Stimulated activated CD4-positive, alpha-beta T cell treated with anti-CD3 and anti-CD28 coated beads, Interleukin-4, amount 100 ng/mL, for 1 hour (primary cell): ENCODE data around the gene MGLL.
"Not testable (repeated sequence)": the region's sequence is repeated elsewhere in the genome, so short reads cannot be mapped to it uniquely, and the experiment has no call there.

Source experiments
- DNase-seq: peaks from one replicate; pipeline ENCODE4 v3.0.0-alpha.2; 2020

MGLL gene

DNA sequence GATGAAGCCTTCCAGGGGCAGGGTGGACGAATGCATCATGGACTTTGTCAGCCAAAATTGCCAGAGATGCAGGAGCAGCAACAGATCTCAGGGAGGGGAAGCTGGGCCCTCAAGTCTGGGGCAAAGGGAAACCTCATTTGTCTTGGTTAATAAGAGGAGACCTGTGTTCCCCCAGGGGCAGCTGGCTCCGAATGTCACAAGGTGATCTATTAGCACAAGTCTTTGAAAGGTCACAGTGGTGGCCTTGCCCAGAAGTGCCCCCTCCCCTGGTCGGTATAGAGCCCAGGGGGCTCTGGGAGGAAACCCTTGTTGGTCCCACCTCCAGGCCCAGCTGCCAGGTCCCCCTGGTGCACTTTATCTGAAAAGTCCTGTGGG, 103.4 kb downstream of the MGLL start:
- DNase-seq, result no peak

- no peak for DNase-seq
Observed at GRCh38 chr3:127718245-127718915, 103.9 kb downstream of the MGLL start.

DNA sequence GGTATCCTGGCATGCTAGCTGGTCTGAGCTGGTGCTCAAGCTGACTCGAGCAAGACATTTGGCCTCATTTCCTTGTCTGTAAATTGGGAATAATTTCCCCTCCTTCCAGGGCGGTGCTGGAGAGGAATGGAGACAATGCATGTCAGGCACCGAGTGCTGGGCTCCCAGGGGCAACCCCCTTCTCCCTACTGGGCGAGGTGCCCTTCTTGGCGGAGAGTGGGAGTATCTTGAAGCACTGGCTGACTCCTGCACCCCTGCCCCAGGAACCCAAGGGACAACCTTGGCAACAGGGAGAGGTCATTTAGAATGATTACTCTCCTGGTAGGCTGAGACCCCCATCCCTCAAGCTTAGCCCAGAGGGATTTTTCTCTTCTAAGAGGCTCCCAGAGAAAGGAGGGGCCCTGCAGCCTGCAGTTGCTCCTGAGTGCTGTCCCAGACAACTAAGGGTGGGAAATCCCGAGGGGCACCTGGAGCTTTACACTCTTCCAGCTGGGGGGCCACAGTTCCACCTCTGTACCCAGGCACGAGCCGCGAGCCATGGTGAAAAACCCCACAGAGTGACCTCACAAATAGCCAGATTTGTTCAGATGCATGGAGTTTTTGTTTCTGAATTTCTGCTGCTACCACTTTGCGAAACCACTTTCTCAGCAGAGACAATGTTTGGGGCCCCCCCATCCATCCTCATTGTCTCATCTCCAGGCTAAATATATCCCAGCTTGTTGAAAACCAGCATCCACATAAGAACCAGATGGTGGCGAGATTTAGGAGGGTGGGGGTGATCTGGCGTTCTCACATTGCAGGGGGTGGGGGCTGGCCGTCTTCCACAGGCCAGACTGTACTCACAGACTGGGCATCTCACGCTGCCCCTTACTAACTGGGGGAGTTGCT, 104.7 kb downstream of the MGLL start:
- no peak for DNase-seq

GRCh38 chr3:127716384-127716783, 105.9 kb downstream of the MGLL start:
- DNase-seq, result no peak

DNA sequence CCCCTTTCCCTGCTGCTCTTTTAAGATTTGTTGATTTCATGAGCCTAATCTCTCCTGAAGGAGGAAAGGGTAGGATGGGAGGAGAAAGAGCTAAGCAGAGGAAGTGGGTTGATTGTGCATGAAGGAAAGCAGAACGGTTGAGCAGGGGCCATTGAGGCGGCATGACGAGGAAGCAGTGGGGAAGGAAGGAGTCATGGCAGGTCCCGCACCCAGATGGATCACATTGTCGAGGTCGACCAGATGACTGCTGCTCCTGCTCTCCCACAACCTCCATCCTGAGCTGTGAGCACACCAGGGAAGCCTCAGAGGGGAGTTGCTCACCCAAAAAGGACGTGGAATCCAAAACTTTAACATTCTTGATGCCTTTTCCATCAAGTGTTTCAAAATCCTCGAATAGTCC, 106.8 kb downstream of the MGLL start:
- no peak for DNase-seq

GRCh38 chr3:127714866-127715265, 107.4 kb downstream of the MGLL start:
- DNase-seq, result no peak

GRCh38 chr3:127714125-127714571, 108.2 kb downstream of the MGLL start:
- DNase-seq, result no peak

DNA sequence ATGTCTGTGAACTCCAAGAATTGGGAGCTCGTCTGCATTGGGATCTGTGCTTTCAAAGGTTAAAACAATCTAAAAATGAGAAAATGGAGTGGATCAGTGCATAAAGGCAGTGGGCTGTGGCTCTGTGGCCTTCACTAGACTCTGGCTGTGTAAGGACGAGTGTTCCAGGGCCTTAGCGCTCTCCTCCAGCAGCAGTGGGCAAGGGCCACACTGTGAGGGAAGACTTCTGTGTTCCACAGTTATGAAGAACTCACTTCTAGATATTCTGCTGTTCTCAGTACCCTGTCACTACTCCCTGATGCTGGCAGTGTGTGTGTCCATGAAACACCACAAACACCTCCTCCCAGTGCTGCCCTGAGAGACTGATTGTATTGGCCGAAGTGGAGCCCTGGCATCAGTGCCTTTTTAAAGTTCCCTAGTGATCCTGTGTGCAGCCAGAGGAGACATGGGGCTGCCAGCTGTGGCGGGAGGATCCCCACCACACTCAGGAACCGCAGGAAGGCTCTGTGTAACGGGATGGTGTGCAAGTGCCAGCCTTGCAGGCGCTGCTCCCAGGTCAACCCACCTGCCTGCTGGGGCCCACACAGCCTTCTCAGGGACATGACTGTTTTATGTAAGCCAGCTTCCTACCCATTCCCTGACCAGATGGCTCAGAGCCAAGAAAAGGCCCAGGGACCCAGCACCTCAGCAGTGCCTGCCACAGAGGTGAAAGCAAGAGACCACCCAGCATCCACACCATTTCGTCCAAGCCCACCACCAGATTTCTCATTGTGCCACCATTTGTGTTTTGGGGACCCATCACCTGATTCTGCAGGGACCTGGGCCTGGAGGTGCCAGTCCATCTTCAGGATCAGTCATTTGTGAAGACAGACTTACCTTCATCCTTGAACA, 109.2 kb downstream of the MGLL start:
- DNase-seq, result no peak

DNA sequence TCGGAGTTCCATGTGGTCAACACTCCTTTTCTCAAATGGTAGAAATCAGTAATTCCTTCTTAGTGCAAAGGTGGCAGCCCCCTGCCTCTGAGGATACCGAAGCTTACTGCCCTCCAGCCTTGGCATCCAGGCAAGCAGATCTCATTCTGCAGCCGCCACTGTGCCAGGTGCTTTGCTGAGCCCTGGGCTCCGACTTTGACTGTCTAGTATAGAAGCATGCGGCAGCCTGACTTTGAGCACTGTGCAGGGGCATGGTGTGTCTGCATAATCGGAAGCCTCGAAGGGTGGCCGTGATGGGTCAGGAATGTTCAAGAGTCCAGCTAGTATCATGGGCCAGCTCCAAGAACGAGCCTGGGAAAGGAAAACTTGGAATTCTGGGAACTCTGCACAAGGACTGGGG, 109.9 kb downstream of the MGLL start:
- no peak for DNase-seq

- no peak for DNase-seq
Observed at GRCh38 chr3:127711896-127712295, 110.4 kb downstream of the MGLL start.

DNA sequence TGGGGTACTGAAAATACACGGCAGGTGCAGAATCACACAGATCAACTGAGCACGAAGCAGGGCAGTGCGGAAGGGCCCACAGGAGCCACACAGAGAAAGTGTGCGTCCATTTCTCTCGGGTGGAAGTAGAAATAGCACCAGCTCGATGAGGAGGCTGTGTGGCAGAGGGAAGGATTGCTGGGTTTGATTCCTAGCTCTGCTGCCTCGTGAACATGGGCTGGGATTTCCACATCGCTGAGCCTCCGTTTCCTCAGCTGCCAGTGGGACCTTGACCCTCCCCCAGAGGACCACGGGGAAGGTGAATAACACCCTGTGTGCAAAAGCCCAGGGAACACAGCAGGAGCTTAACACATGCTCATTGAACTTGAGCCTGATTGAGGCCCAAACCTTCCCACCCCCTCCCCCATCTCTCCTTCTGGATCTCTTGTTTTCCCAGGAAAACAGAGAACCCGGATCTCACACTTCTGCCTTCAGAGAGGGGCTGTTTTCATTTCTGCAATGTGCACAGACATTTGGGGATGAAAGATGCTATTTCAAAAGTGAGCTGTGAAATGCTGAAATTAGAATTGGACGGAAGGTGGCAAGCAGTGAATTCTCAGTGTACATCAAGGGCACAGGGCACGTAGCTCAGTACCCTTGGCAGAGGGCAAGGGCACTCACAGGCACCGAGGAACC, 111.2 kb downstream of the MGLL start:
- DNase-seq, result no peak

- no peak for DNase-seq
Observed at GRCh38 chr3:127710155-127710941, 112.0 kb downstream of the MGLL start.

DNA sequence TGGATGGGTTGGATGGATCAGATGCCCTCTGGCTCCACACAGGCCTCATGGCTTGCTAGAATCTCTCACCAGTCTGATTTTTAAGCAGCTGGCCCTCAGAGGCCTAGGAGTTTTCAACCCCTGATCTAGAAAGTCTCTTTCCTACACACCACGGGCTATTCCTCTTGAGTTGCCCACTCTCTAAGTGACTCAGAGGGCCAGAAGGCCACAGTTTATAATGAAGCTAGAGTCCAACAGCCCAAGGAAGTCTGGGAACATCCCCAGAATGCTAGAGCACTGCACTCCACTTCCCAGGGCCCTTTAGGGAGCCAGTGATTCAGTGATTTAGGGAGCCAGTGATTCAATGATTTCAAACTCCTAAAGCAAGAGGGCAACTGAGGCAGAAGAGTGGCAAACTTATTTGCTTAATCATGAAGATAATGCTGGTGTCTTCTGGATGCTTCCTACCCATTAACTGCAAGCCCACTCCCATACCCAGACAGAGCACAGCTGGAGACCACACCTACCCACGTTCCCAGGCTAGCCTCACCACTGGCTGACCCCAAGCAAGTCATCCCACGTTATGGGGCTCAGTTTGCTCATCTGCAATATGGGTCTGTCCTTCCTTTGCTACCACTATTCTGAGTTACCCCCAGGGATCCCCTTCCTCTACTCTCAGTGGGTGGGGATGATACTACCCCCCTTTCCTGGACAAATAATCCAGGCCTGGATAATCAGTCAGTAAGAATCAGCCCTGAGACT, 112.8 kb downstream of the MGLL start:
- DNase-seq, result no peak

DNA sequence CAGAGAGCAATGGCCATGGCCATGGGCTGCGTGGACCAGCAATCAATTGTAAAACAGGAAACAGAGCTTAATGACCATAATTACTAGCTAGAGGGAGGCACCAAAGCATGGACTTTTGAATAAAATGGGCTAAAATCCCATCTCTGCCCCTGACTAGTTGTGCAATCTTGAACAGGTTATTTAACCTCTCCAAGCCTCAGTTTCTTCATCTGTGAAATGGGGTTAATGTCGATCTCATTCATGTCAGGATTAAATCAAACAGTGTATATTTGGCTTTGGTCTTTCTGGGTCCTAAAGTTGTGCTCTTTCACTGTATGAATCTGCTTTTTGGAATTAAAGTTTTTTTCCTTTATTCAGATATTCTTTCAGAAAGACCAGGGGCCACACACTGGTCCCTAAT, 113.5 kb downstream of the MGLL start:
- DNase-seq, result no peak

DNA sequence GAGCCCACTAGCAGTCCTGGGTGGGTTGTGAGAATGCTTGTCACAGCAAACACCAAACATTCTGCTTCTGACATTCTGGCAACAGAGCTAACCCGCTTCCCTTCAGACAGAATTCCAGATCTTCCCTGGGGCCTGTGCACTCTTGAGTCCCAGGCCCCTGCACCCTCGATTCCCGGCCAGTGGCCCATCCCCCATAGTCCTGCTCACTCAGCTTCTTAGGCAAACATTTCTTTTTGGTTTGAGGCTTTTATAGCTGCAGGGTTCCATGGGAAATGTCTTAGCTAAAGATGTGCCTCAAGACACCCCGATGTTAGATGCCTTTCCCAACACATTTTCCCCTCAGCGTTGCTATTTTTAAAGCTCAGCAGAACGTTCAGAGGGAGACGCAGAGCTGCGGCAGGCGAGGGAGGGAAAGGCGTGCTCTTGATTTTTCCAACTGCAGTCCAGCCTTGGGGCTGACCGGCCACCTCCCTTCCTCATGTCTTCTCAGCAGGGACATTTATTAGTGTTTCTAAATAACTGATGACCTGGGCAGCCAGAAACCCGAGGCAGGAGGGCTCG, 114.4 kb downstream of the MGLL start:
- no peak for DNase-seq

DNA sequence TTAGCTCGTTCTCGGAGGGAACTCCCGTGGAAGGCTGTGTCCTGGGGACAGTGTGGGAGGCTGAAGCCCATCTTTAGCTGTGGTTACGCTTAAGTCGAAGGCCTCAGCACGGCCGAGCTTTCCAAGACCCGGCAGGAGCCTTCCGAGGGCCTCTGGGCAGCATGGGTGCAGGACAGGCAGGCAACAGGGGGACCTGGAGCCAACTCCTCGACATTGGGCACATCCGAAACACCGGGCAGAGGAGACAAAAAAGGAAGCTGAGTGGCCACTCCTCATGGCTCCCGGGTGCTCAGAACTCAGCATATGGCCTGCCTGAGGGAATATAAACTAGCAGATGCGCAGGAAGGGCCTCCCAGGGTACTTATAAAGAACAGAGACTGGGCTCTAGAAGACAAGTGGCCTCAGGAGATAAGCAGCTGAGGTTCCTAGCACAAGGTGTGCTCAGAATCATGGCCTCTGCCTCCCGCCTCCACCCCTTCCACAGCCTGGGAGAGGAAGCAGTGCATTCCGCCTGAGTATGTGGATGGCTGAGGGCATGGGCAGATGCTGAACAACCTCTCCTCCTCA, 115.4 kb downstream of the MGLL start:
- no peak for DNase-seq

DNA sequence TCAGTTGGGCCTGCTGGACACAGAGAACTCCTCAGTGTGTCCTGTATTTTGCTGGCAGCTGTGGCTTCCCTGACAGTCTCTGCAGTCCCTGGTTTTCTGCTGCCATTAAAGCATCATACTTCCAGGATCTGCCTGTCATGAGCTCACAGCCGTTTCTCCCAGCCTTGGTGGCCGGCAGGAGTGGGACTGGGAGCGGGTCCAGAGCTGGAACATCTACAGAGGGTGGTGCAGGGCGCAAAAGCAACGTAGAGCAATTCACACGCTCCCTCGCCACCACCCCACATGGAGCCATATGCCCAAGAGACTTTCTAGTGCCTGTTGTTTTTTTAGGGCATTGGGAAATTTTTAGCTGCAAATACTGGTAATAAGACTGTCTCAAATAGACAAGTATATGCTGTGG, 116.0 kb downstream of the MGLL start:
- DNase-seq, result no peak

GRCh38 chr3:127704840-127705239, 117.5 kb downstream of the MGLL start:
- not testable (repeated sequence) for DNase-seq

GRCh38 chr3:127702151-127702578, 120.2 kb downstream of the MGLL start:
- DNase-seq, result no peak

DNA sequence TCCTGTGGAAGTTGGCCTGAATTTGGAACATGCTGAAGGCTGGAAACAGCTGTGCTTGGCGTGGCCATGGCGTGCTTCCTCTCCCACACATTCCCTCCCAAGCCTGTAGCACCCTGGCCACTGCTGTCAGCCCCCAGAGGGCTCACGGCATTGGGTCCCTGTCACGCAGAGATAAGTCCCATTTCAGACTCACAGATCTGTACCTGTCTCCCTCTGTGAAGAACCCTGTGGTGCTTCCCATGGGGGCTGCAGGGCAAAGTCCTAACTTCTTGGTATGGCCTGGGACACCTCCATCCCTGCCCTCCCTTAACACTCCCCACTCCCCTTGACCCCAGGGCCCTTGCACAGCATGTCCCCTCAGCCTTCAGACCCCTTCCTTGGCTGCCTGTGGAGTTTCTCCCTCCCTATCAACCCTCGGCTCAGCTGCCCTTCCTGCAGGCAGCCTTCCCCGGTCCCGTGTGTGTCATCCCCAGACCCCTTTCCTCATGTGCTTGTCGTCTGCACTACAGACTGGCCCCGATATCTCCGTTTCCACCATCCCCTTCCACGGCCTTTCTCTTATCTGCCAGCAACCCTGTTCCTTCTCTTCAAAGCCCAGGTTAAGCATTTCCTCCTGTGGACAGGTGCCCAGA, 120.9 kb downstream of the MGLL start:
- DNase-seq, result no peak
